Right renal cortex interstitium (tissue), 3 donors: ENCODE data around the gene USP49. TPM values are rescaled to one million over a fixed set of nuclear protein-coding genes. Genes with fewer than 3 reads are reported as not detected.
A peak's percentile ranks its signal among the peaks of the same experiment; 100 is the strongest.

Source experiments
- DNase-seq, 3 donors: peaks; one replicate each; pipeline ENCODE4 v3.0.0-alpha.2; 2013; ENCODE audit warnings: low read depth in 3 of 3, low spot score in 2 of 3
- polyA plus RNA-seq, 3 donors: library from polyadenylated mRNA; unstranded; fragments of 120-200 nt; gene quantifications; one replicate each; pipeline ENCODE4 v1.2.1, GENCODE V29; 2013; ENCODE audit not compliant: insufficient read length in 3 of 3

The USP49 gene
- polyA plus RNA-seq, 3 donors = 10.9 to 12.9 (median 11.4) TPM

GRCh38 chr6:41931792-41932191, 36.6 kb upstream of the USP49 start:
- no peak for DNase-seq

GRCh38 chr6:41929924-41930323, 34.7 kb upstream of the USP49 start:
- no peak for DNase-seq

- no peak for DNase-seq
Observed at GRCh38 chr6:41927253-41927652, 32.1 kb upstream of the USP49 start.

GRCh38 chr6:41922154-41922553, 27.0 kb upstream of the USP49 start:
- DNase-seq = no peak

GRCh38 chr6:41921712-41921998, 26.5 kb upstream of the USP49 start:
- no peak for DNase-seq

DNA sequence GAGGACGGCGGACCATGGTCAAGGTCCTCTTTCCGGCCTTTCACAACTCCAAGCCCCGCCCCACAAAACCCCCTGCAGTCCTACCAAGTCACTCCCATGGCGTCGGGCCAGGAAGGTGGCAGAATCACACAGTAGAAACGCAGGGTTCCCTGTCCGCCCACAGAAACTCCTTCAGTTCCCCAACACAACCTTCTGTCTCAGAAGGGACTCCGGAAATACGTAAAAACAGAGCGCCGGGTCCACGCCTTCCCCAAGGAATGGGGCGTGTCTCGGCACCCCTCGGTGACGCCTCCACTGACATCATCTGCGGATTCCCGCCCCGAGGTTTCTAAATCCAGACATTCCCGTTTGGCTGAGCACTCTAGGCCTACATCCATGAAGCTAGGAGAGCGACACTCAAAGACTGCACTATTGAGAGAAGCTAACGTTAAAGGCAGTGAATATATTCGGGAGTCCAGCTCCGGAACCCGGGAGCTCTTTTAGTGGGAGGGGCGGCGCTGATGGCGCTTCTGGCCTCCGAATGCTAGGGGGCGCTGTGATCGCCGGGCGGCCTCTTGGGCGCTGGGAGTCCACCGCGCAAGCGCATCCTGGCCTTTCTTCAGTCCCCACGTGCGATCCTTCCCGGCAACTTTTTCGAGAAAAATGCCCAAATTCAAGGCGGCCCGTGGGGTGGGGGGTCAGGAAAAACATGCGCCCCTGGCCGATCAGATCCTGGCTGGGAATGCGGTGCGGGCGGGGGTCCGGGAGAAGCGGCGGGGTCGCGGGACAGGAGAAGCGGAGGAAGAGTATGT, 25.9 kb upstream of the USP49 start, which contains the start of the genes BYSL and MED20:
BYSL (plus strand) TSS at position 579 of the 791 bp plus-strand sequence; CDS start at position 643, 64 bp downstream.
MED20 (minus strand) TSS at position 219 of the 791 bp plus-strand sequence; CDS start at position 98, 121 bp downstream.
- peak; percentile 91 to 96 (median 93) for DNase-seq

DNA sequence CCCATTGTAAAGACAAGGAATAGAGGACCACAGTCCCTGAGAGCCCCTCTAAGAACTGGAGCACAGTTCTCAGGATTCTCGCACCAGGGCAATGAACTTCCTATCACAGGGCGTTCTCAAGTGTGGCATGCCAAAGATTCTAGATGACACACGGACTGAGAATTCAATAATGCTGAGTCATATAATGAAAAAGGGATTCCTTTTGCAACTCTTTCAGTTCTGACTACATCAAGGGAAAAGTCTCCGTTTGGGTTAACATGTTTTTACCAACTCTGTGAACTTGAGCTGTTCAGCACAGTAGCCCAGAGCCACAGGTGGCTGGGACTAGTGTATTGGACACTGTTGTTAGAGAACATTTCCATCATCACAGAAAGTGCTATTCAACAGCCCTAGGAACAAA, 22.4 kb upstream of the USP49 start:
- DNase-seq = no peak

DNA sequence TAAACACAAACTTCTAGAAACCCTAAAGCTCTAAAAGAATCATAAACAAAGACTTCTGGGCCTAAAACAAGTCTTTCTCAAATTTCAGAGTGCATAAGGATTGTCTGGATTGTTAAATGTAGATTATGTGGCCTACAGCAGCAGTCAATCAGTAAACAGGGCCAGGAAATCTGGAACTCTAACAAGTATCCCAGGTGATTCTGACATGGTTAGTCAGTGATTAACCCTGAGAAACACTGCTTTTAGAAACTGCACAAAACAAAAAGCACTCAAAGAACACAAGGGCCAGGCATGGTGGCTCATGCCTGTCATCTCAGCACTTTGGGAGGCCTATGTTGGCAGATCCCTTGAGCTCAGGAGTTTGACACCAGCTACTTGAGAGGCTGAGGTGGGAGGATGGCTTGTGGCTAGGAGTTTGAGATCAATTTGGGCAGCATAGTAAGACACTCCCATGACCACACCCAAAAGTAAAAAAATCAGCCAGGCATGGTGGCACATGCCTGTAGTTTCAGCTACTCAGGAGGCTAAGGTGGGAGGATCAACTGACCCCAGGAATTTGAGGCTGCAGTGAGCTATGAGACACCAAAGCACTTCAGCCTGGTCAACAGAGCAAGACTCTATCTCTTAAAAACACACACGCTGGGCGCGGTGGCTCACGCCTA, 19.8 kb upstream of the USP49 start:
- DNase-seq = no peak

DNA sequence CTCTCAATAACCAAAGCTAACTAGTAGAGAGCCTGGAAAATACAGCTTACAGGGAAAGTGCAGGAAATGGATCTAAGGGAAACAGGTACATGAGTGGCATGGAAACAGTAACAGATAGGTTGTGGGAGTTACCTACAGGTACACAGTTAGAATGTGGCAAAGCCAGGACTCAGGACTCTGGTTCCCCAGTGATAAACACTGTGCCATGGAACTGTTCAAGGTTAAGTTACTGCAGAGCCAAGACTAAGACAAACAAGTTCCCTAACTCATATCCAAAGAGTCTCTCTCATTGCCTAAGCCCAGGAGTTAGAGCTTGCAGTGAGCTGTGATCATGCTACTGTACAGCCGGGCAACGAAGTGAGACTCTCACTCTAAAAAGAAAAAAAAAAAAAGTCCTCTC, 19.2 kb upstream of the USP49 start:
- DNase-seq = no peak

GRCh38 chr6:41909727-41910126, 14.6 kb upstream of the USP49 start:
- DNase-seq = no peak

DNA sequence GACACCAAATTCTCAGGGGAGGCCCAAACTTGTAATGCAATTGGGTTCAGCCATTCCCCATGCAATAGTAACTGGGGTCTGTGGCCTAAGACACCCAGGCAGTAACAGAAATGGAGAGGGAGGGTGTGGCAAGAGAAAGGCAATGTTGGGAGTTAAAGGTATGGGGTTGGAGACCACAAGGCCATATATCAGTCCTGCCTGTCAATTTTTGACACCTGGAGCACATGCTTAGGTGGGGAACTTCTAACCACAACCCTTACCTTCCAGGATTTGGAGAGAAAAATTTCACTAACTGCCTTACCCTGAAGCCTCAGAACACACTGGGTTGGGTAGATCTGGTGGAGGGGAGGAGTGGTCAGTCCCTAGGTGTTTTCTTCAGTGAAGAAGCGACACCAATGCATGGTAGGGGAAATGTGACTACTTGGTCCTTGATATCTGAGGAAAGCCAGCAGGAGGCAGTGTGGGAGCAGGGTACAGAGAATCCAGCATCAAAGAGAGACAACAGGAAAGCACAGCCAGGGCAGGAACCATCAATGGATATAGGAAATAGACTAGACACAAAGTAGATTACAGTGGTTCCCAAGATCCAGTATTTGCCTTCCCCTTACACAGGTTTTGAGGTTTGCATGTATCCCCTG, 6.8 kb upstream of the USP49 start:
- no peak for DNase-seq

GRCh38 chr6:41900861-41901260, 5.7 kb upstream of the USP49 start:
- DNase-seq = no peak

- DNase-seq = no peak
Observed at GRCh38 chr6:41896281-41896680, 1.1 kb upstream of the USP49 start.

GRCh38 chr6:41894366-41895299, 542 bp downstream of the USP49 start:
- DNase-seq = peak in 1 of 3 donors; percentile 42

DNA sequence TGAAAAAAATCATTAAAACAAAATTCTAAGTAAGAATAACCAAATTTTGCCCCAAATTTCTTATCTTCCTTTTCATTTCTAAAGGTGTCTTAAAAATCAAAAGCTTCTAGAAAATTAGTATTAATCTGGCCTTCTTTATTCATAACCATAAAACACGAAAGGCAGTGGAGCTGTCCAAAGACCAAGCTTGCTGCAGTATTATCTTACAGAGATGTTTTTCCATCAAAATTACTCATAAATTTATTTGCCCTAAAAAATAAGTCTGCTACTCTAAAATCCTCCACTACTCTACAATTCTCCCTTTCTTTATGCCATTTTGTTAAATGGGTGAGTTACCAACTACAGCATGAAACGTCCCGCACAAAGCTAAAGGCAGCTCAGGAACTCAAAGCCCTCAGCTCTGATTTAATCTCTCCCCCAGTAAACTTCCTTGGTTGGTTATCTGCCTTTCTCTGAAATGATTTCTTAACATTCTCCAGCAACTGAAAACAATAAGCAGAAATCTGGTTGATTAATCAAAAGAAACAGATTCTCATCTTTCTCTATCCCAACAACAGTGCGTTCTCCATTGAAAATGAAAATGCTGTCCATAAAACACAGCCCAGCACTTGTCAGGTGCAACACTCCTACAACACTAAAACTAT, 2.1 kb downstream of the USP49 start:
- DNase-seq = no peak

DNA sequence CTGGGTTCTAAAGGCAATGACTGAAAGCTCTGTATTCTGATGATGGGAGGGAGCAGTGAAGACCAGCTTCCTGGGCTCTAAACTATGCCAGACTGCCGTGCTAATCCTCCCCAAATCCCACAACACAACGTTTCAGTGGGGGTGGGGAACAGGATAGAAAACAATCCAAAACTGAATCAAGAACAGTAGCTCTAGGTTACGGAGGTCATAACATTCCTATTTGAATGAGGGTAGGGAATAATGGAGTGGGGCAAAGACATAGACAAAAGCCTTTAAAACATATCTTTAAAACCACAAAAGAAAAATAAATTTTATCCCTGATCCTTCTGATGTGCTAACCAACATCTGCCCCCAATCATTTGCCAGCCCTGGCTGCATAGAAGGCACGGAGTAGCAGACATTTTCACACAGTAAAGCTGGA, 7.8 kb downstream of the USP49 start:
- DNase-seq = no peak

- no peak for DNase-seq
Observed at GRCh38 chr6:41885930-41886329, 9.2 kb downstream of the USP49 start.

GRCh38 chr6:41884957-41885356, 10.2 kb downstream of the USP49 start:
- no peak for DNase-seq

DNA sequence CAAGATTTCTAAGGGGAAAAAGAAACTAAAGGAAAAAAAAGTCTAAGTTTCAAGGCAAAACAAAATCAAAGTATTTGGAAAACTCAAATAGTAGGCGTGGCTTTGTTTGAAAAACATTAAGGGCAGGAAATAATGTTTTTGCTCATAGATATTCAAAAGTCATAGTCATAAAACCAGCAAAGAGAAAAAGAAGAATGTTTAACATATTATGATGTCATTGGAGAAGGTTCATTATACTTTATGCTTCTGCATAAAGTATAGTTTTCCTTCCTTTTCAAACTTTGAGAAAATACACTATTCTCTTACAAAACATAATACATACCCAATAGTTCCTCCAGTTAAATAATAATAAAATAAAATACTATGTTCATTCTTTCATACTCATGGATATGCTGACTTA, 13.7 kb downstream of the USP49 start:
- DNase-seq = no peak

DNA sequence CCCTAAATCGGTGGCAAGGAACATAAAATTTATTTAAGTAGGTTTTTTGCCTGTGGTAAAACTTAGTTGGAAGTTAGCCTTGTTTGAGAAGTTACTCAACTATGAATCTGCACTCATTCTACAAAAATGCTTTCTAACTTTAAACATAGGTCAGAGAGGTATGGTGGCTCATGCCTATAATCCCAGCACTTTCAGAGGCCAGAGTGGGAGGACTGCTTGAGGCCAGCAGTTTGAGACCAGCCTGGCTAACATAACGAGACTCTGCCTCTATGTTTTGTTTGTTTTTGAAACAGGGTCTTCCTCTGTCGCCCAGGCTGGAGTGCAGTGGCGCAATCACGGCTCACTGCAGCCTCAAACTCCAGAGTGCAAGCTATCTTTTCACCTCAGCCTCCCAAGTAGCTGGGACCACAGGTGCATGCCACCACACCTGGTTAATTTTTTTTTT, 16.2 kb downstream of the USP49 start:
- DNase-seq = no peak
